Measurements from ENCODE around the gene PRG3. TPM values are rescaled to one million over a fixed set of nuclear protein-coding genes. Genes with fewer than 3 reads are reported as not detected.

PRG3 gene
- total and polyA plus RNA-seq, 2 of the 13 experiments (the other 11 are each of a cell fraction or from before 2014, with no cell fraction given): not detected

DNA sequence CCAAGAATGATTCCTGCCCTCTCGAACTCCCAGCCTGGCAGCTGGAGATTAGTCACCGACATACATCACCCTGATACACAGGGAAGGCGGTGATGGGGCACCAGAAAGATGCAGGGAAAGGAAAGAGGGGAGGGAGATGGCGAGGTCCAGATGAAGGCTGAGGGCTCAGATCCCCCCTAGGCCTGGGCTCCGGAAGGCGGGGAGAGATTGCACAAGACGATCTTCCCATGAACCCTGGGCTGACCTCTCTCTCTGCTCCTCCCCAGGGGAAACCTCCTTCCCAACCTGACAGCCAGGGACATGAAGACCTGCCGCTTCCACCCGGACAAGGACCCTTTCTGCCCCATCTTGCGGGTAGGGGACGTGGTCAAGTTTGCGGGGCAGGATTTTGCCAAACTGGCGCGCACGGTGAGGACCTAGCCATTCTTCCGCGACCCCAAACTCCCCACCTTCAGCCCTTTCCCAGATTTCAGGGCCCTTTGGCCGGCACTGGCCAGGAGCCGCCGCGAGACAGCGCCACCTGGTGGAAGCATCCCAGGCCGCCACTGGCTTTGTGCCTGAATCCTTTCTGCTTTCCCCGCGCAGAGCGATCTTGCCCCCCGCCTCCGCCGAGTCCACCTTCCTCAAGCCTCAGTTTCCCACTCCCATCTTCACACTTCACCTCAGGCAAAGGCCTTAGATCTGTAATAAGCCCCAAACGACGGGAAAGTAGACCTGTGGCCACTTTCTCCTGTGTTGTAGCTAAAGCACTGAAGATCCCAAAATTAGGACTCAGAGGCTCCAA is 31.3 kb downstream of the PRG3 start (continued):
- no peak for TF ChIP-seq KAT2B (IDR thresholded peaks at IDR 0.05; ENCODE audit: borderline replicate concordance, low read depth, low read length)
- no peak for TF ChIP-seq ZNF501 (CRISPR knock-in tag; IDR thresholded peaks at IDR 0.05)
- no peak for TF ChIP-seq GABPA (IDR thresholded peaks at IDR 0.05; ENCODE audit: low read depth, low read length)
- TF ChIP-seq GABPA (CRISPR knock-in tag; IDR thresholded peaks at IDR 0.05; ENCODE audit: low read depth): no peak
- TF ChIP-seq, protein P1, sequence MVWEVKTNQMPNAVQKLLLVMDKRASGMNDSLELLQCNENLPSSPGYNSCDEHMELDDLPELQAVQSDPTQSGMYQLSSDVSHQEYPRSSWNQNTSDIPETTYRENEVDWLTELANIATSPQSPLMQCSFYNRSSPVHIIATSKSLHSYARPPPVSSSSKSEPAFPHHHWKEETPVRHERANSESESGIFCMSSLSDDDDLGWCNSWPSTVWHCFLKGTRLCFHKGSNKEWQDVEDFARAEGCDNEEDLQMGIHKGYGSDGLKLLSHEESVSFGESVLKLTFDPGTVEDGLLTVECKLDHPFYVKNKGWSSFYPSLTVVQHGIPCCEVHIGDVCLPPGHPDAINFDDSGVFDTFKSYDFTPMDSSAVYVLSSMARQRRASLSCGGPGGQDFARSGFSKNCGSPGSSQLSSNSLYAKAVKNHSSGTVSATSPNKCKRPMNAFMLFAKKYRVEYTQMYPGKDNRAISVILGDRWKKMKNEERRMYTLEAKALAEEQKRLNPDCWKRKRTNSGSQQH (CRISPR knock-in tag; IDR thresholded peaks at IDR 0.05; ENCODE audit: low read depth): no peak
- 0 out of 2 replicates have a peak, but pooled peaks have one; percentile 46 for TF ChIP-seq ZSCAN21 (CRISPR knock-in tag; IDR thresholded peaks at IDR 0.05; ENCODE audit: borderline replicate concordance)
- no peak for TF ChIP-seq ZNF556 (CRISPR knock-in tag; IDR thresholded peaks at IDR 0.05; ENCODE audit: borderline replicate concordance)
- TF ChIP-seq, protein P2, sequence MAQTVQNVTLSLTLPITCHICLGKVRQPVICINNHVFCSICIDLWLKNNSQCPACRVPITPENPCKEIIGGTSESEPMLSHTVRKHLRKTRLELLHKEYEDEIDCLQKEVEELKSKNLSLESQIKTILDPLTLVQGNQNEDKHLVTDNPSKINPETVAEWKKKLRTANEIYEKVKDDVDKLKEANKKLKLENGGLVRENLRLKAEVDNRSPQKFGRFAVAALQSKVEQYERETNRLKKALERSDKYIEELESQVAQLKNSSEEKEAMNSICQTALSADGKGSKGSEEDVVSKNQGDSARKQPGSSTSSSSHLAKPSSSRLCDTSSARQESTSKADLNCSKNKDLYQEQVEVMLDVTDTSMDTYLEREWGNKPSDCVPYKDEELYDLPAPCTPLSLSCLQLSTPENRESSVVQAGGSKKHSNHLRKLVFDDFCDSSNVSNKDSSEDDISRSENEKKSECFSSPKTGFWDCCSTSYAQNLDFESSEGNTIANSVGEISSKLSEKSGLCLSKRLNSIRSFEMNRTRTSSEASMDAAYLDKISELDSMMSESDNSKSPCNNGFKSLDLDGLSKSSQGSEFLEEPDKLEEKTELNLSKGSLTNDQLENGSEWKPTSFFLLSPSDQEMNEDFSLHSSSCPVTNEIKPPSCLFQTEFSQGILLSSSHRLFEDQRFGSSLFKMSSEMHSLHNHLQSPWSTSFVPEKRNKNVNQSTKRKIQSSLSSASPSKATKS (CRISPR knock-in tag; IDR thresholded peaks at IDR 0.05): no peak
- no peak for TF ChIP-seq SRSF9 (IDR thresholded peaks at IDR 0.05; ENCODE audit: borderline replicate concordance, insufficient read depth, low read depth, low read length, poor library complexity, severe bottlenecking)
- no peak for TF ChIP-seq CCAR2 (optimal IDR thresholded peaks at IDR 0.05; ENCODE audit: low read depth, low read length)
- TF ChIP-seq CAMTA2 (CRISPR knock-in tag; IDR thresholded peaks at IDR 0.05; ENCODE audit: borderline replicate concordance): peak; percentile 90; the same call in 1 of the 2 replicates
- no peak for TF ChIP-seq ZNF883 (CRISPR knock-in tag; IDR thresholded peaks at IDR 0.05; ENCODE audit: not compliant biosample characterization)
- no peak for TF ChIP-seq ATF1 (CRISPR knock-in tag; IDR thresholded peaks at IDR 0.05)
- TF ChIP-seq HNF4A (CRISPR knock-in tag; IDR thresholded peaks at IDR 0.05): no peak; the same call in 1 of the 2 replicates
- no peak for TF ChIP-seq ZNF180 (CRISPR knock-in tag; IDR thresholded peaks at IDR 0.05; ENCODE audit: borderline replicate concordance, low read depth)
- no peak for TF ChIP-seq ZNF749 (CRISPR knock-in tag; IDR thresholded peaks at IDR 0.05; ENCODE audit: borderline replicate concordance)
- no peak for TF ChIP-seq ZNF17 (CRISPR knock-in tag; IDR thresholded peaks at IDR 0.05)
- TF ChIP-seq PLRG1 (conservative IDR thresholded peaks at IDR 0.05): no peak
- TF ChIP-seq HMGA1 (CRISPR knock-in tag; conservative IDR thresholded peaks at IDR 0.05): no peak
- no peak for TF ChIP-seq BRCA1 (CRISPR knock-in tag; IDR thresholded peaks at IDR 0.05)
- peak; percentile 65; the same call in 1 of the 2 replicates for TF ChIP-seq KDM2A (CRISPR knock-in tag; IDR thresholded peaks at IDR 0.05; ENCODE audit: borderline replicate concordance, low read depth)
- TF ChIP-seq CC2D1A (CRISPR knock-in tag; IDR thresholded peaks at IDR 0.05): no peak
- TF ChIP-seq, protein P3, sequence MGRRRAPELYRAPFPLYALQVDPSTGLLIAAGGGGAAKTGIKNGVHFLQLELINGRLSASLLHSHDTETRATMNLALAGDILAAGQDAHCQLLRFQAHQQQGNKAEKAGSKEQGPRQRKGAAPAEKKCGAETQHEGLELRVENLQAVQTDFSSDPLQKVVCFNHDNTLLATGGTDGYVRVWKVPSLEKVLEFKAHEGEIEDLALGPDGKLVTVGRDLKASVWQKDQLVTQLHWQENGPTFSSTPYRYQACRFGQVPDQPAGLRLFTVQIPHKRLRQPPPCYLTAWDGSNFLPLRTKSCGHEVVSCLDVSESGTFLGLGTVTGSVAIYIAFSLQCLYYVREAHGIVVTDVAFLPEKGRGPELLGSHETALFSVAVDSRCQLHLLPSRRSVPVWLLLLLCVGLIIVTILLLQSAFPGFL (CRISPR knock-in tag; IDR thresholded peaks at IDR 0.05): no peak
- TF ChIP-seq, protein P4, sequence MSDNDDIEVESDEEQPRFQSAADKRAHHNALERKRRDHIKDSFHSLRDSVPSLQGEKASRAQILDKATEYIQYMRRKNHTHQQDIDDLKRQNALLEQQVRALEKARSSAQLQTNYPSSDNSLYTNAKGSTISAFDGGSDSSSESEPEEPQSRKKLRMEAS (IDR thresholded peaks at IDR 0.05): 0 out of 2 replicates have a peak, but pooled peaks have one; percentile 23
- TF ChIP-seq ZNF788 (CRISPR knock-in tag; IDR thresholded peaks at IDR 0.05; ENCODE audit: borderline replicate concordance): peak; percentile 54; the same call in 1 of the 2 replicates
- TF ChIP-seq, protein P5, sequence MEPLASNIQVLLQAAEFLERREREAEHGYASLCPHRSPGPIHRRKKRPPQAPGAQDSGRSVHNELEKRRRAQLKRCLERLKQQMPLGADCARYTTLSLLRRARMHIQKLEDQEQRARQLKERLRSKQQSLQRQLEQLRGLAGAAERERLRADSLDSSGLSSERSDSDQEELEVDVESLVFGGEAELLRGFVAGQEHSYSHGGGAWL (CRISPR knock-in tag; IDR thresholded peaks at IDR 0.05): no peak

Measured in HepG2 (cell line).